Natural killer cell (primary cell): ENCODE data around the gene SHKBP1. TPM values are rescaled to one million over a fixed set of nuclear protein-coding genes. Genes with fewer than 3 reads are reported as not detected.

Experiments
- ATAC-seq, 3 donors: fragments of 150-1000 bp in 2 of 3; fragments of 200-7000 bp in 1 of 3; cut with Tn5 transposase; 1 replicate in 1 of 3; 2 replicates in 2 of 3; pipeline ENCODE4 v1.10.0; 2021; ENCODE audit warnings: mild to moderate bottlenecking in 2 of 3, moderate library complexity in 2 of 3
- DNase-seq, 2 donors: peaks; one replicate each; pipeline versions ENCODE4 v3.0.0 to v3.0.0-alpha.2; 2013 to 2021; ENCODE audit warnings: mixed read lengths in 1 of 2
- H3K27ac ChIP-seq: one replicate; pipeline ENCODE4 v1.5.1; 2013; ENCODE audit warnings: mild to moderate bottlenecking, low read length
- H3K27me3 ChIP-seq: one replicate; pipeline ENCODE4 v1.6.1; 2013; ENCODE audit warnings: low read length; ENCODE audit not compliant: control insufficient read depth, insufficient read depth
- H3K36me3 ChIP-seq: one replicate; pipeline ENCODE4 v1.6.1; 2013; ENCODE audit warnings: low read length; ENCODE audit not compliant: control insufficient read depth, insufficient read depth
- H3K4me1 ChIP-seq: one replicate; pipeline ENCODE4 v1.6.1; 2013; ENCODE audit warnings: low read length; ENCODE audit not compliant: control insufficient read depth, insufficient read depth
- H3K4me3 ChIP-seq: one replicate; pipeline ENCODE4 v1.5.1; 2013; ENCODE audit warnings: low read length
- H3K9me3 ChIP-seq: one replicate; pipeline ENCODE4 v1.6.1; 2013; ENCODE audit warnings: low read length; ENCODE audit not compliant: control insufficient read depth, insufficient read depth
- H3K27ac Mint-ChIP-seq, 2 donors: one replicate each; pipeline ENCODE4 v1.8.0; 2022; ENCODE audit warnings: mild to moderate bottlenecking in 2 of 2, mixed read lengths in 2 of 2, moderate library complexity in 1 of 2
- H3K27me3 Mint-ChIP-seq, 2 donors: one replicate each; pipeline ENCODE4 v1.8.0; 2022; ENCODE audit warnings: low read depth in 2 of 2, mixed read lengths in 2 of 2
- H3K36me3 Mint-ChIP-seq: one replicate; pipeline ENCODE4 v1.8.0; 2022; ENCODE audit warnings: mixed read lengths
- H3K4me1 Mint-ChIP-seq, 2 donors: one replicate each; pipeline ENCODE4 v1.8.0; 2022; ENCODE audit warnings: mixed read lengths in 2 of 2
- H3K4me3 Mint-ChIP-seq: one replicate; pipeline ENCODE4 v1.8.0; 2022; ENCODE audit warnings: mild to moderate bottlenecking, moderate library complexity, mixed read lengths
- H3K9me3 Mint-ChIP-seq, 2 donors: one replicate each; pipeline ENCODE4 v1.8.0; 2022; ENCODE audit warnings: mixed read lengths in 2 of 2
- CTCF ChIP-seq: fragments of 200-600 bp; IDR thresholded peaks from one replicate; pipeline ENCODE4 v1.8.0; 2022; ENCODE audit warnings: antibody characterized with exemption
- WGBS: methylation state at CpG from one replicate; pipeline ENCODE4 v1.1.7; 2013; ENCODE audit warnings: missing lambda C conversion rate; ENCODE audit not compliant: insufficient coverage; 5-methylcytosine and 5-hydroxymethylcytosine counted together
- intact Hi-C: fragments of 100-400 bp; cut with micrococcal nuclease; formaldehyde crosslinking; loops from one replicate; pipeline ENCODE4 v1.14.2; 2022
- total RNA-seq, 4 donors: library from RNA; stranded (reverse); fragments of 120-200 nt in 1 of 4; gene quantifications; one replicate each; pipeline versions ENCODE4 v1.2.3 to v1.2.4, GENCODE V29; 2013 to 2022

The SHKBP1 gene
- total RNA-seq, 3 donors from 2014 or later (not counting 1 experiment from before 2014, with no cell fraction given) = 209 to 224 (median 209) TPM

GRCh38 chr19:40567750-40568494 lies 8.8 kb upstream of the SHKBP1 start:
- no peaks in the 10 kb centered on the region for H3K36me3 ChIP-seq
- no peak for ATAC-seq
- TF ChIP-seq CTCF = no peak
- no peak overlapping the region for H3K27ac Mint-ChIP-seq
- peaks cover 25% of the 10 kb centered on the region for H3K4me1 ChIP-seq
- no peak overlapping the region for H3K27ac ChIP-seq
- H3K36me3 Mint-ChIP-seq = no peaks in the 10 kb centered on the region
- no peak for DNase-seq
- H3K27me3 Mint-ChIP-seq = peaks cover 15 to 25% of the 10 kb centered on the region in 2 donors
- H3K4me3 Mint-ChIP-seq = peak overlapping the region; percentile 52
- 12% methylated on average over 70 of the region's 70 CpGs for WGBS
- no peaks in the 10 kb centered on the region for H3K9me3 ChIP-seq
- peaks cover 22% of the 10 kb centered on the region for H3K27me3 ChIP-seq
- intact Hi-C loops = no loop called here
- H3K4me3 ChIP-seq = no peak overlapping the region
- peaks cover 12 to 14% of the 10 kb centered on the region in 2 donors for H3K4me1 Mint-ChIP-seq
- H3K9me3 Mint-ChIP-seq = no peaks in the 10 kb centered on the region

GRCh38 chr19:40570313-40571004 lies 6.2 kb upstream of the SHKBP1 start:
- peaks cover 12 to 14% of the 10 kb centered on the region in 2 donors for H3K4me1 Mint-ChIP-seq
- peaks cover 7 to 14% of the 10 kb centered on the region in 2 donors for H3K27me3 Mint-ChIP-seq
- under 1% methylated on average over 52 of the region's 53 CpGs for WGBS
- Histone ChIP-seq H3K27ac (peak overlapping the region; percentile 13), H3K27me3 (peaks cover 20% of the 10 kb centered on the region), H3K36me3 (no peaks in the 10 kb centered on the region), H3K4me3 (no peak overlapping the region), H3K4me1 (peaks cover 25% of the 10 kb centered on the region), H3K9me3 (no peaks in the 10 kb centered on the region)
- H3K27ac Mint-ChIP-seq = peak overlapping the region; percentile 63 to 80
- H3K36me3 Mint-ChIP-seq = no peaks in the 10 kb centered on the region
- peak overlapping the region; percentile 68 for H3K4me3 Mint-ChIP-seq
- H3K9me3 Mint-ChIP-seq = no peaks in the 10 kb centered on the region
- TF ChIP-seq CTCF = no peak
- ATAC-seq = peak; percentile 90 to 97 (median 90)
- DNase-seq = peak; percentile 94 to 100
- intact Hi-C loops = loop anchor here (2.0 kb wide), 1 partner anchor 34 kb away; no protein-coding TSS in a partner anchor

- Mint-ChIP-seq H3K27me3 (peaks cover 2 to 10% of the 10 kb centered on the region in 2 donors), H3K9me3 (no peaks in the 10 kb centered on the region), H3K27ac (peak overlapping the region; percentile 63 to 80), H3K4me3 (peak overlapping the region; percentile 54), H3K4me1 (peaks cover 14 to 17% of the 10 kb centered on the region in 2 donors), H3K36me3 (no peaks in the 10 kb centered on the region)
- DNase-seq (no peak), ATAC-seq (no peak)
- no peak for TF ChIP-seq CTCF
- no peaks in the 10 kb centered on the region for H3K36me3 ChIP-seq
- peaks cover 16% of the 10 kb centered on the region for H3K27me3 ChIP-seq
- intact Hi-C loops = loop anchor here (2.0 kb wide), 1 partner anchor 34 kb away; no protein-coding TSS in a partner anchor
- peaks cover 29% of the 10 kb centered on the region for H3K4me1 ChIP-seq
- peak overlapping the region; percentile 13 for H3K27ac ChIP-seq
- no peak overlapping the region for H3K4me3 ChIP-seq
- no peaks in the 10 kb centered on the region for H3K9me3 ChIP-seq
- 18% methylated on average over 3 of the region's 3 CpGs for WGBS
Observed at GRCh38 chr19:40571005-40571318, 5.7 kb upstream of the SHKBP1 start.
